Activated CD4-positive, alpha-beta memory T cell treated with anti-CD3 and anti-CD28 coated beads for 36 hours (primary cell): Measurements from ENCODE around the gene PAGR1. TPM values are rescaled to one million over a fixed set of nuclear protein-coding genes. Genes with fewer than 3 reads are reported as not detected.
"Not testable (repeated sequence)": the region's sequence is repeated elsewhere in the genome, so short reads cannot be mapped to it uniquely, and the experiment has no call there.

Source experiments
- CTCF ChIA-PET: fragments of 350-600 bp; sonication (Branson Sonifier 250); formaldehyde crosslinking; loops from one replicate; lab custom pipeline; 2021; ENCODE audit warnings: antibody characterized with exemption, inconsistent platforms; lab: Charles Lee
- POLR2A ChIA-PET: fragments of 350-600 bp; sonication (Branson Sonifier 250); formaldehyde crosslinking; loops from one replicate; lab custom pipeline; 2021; ENCODE audit warnings: antibody characterized with exemption; lab: Charles Lee
- DNase-seq: peaks from one replicate; pipeline ENCODE4 v3.0.0-alpha.2; 2020
- H3K27ac Mint-ChIP-seq: one replicate; pipeline ENCODE4 v1.8.0; 2021; ENCODE audit warnings: mixed read lengths
- H3K27me3 Mint-ChIP-seq: one replicate; pipeline ENCODE4 v1.8.0; 2021; ENCODE audit warnings: mixed read lengths
- H3K36me3 Mint-ChIP-seq: one replicate; pipeline ENCODE4 v1.8.0; 2021; ENCODE audit warnings: mixed read lengths
- H3K4me1 Mint-ChIP-seq: one replicate; pipeline ENCODE4 v1.8.0; 2021; ENCODE audit warnings: low read depth, mixed read lengths
- H3K4me3 Mint-ChIP-seq: one replicate; pipeline ENCODE4 v1.8.0; 2021; ENCODE audit warnings: mild to moderate bottlenecking, mixed read lengths
- H3K9me3 Mint-ChIP-seq: one replicate; pipeline ENCODE4 v1.8.0; 2021; ENCODE audit warnings: mixed read lengths
- intact Hi-C: fragments of 100-400 bp; cut with micrococcal nuclease; formaldehyde crosslinking; loops from one replicate; pipeline ENCODE4 v1.15.1; 2023
- total RNA-seq, 2 experiments: library from RNA; stranded (reverse); gene quantifications; one replicate each; pipeline ENCODE4 v1.2.3, GENCODE V29; 2021

PAGR1 gene
- 10 to 100 TPM; 21.9 to 24.0 TPM for total RNA-seq

DNA sequence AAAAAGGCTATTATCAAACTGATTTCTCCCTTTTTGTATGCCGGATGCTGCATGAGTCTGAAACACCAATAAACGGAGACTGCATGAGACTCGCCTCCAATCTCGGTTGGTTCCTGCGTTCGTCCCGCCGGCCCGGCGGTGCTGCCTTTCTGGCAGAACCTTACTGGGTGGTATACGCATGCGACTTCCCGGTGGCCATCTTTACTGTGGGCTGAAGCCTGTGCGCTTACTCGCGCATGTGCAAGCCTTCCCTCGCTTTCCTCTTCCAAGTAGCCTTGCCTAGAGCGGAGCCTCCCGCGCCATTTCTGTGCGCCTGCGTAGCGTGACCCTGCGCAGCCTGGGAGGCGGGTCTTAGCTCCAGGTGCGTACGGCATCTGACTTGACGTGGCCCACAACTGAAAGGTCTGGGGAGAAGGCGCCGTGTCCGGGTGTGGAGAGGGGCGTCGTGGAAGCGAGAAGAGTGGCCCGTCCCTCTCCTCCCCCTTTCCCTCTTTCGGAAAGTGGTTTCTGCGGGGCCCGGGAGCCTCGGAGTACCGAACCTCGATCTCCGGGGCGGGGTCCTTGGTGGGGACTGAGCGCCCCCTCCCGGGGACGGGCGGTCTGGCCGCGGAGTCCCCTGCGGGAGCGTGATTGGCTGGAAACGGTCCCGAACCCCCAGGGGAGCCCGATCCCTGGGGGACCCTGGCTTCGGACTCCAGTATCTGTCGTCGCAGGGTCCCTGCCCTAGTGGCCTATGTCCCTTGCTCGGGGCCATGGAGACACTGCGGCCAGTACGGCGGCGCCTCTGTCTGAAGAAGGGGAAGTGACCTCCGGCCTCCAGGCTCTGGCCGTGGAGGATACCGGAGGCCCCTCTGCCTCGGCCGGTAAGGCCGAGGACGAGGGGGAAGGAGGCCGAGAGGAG lies at the start of gene PAGR1:
Gene PAGR1 (plus strand): TSS at position 360 of the 901 bp plus-strand sequence. CDS start 374 bp downstream, at position 734.
- peak; percentile 99 for DNase-seq
- H3K4me3 Mint-ChIP-seq = peak within 1 kb of the TSS; percentile 98
- H3K9me3 Mint-ChIP-seq = no peaks in the 10 kb centered on the region
- POLR2A ChIA-PET = interaction anchor here (1.0 to 7.9 kb wide), 6 partner anchors 8 to 249 kb away, joined by 4 to 84 read pairs (median 12); partner anchors contain the start of genes ALDOA, KIF22 and MAZ
- CTCF ChIA-PET = interaction anchor here (0.5 to 6.7 kb wide), 24 partner anchors 9 to 224 kb away, joined by 3 to 79 read pairs (median 4); partner anchors contain the start of genes KIF22, MAZ, QPRT and TAOK2
- peak within 1 kb of the TSS; percentile 90 for H3K27ac Mint-ChIP-seq
- H3K27me3 Mint-ChIP-seq = no peaks in the 10 kb centered on the region
- H3K36me3 Mint-ChIP-seq = peaks cover 36% of the 10 kb centered on the region
- H3K4me1 Mint-ChIP-seq = peaks cover 41% of the 10 kb centered on the region
- intact Hi-C loops = loop anchor here (1.0 kb wide), 3 partner anchors 11 to 114 kb away; no protein-coding TSS in a partner anchor

DNA sequence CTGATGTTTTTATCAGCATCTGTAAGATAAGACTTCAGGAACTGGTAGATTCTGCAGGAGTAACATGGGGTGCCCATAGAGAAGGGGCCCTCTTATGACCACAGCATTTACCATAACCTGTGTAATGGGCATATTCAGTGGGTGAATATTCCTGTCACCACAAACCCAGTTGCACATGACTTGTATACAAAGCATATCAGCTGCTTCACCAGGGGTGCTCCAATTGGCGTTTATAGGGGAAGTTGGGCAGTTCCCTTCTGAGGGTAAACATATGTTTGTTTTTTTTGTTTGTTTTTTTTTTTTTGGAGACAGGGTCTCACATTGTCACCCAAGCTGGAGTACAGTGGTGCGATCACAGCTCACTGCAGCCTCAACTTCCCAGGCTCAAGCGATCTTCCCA lies 49.4 kb upstream of the PAGR1 start:
- Mint-ChIP-seq H3K36me3 (no peaks in the 10 kb centered on the region), H3K27me3 (no peaks in the 10 kb centered on the region), H3K27ac (no peak overlapping the region), H3K4me1 (no peaks in the 10 kb centered on the region), H3K9me3 (no peaks in the 10 kb centered on the region), H3K4me3 (no peak overlapping the region)
- CTCF ChIA-PET = interaction anchor here (0.6 to 1.4 kb wide), 3 partner anchors 37 to 675 kb away, joined by 3 to 6 read pairs (median 3); no protein-coding TSS in a partner anchor
- no peak for DNase-seq
- intact Hi-C loops = no loop called here
- POLR2A ChIA-PET = no interaction called here

DNA sequence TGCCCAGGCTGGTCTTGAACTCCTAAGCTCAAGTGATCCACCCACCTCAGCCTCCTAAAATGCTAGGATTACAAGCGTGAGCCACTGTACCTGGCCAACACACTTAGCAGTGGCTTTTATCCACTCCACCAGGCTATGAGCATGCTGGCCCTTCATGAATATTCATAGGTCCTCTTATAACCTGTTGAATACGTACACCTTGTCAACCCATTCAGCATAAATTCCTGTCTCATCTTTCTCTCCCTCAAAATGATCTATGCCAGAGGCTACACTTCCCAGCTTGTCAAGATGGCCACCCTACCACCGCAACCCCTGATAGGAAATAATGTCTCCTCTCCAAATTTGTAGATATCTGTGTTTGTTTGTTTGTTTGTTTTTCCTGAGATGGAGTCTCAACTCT lies 48.9 kb upstream of the PAGR1 start:
- intact Hi-C loops = no loop called here
- H3K9me3 Mint-ChIP-seq = no peaks in the 10 kb centered on the region
- POLR2A ChIA-PET = no interaction called here
- no peaks in the 10 kb centered on the region for H3K27me3 Mint-ChIP-seq
- no peak overlapping the region for H3K27ac Mint-ChIP-seq
- DNase-seq = no peak
- H3K4me1 Mint-ChIP-seq = no peaks in the 10 kb centered on the region
- no peak overlapping the region for H3K4me3 Mint-ChIP-seq
- CTCF ChIA-PET = interaction anchor here (0.6 to 1.4 kb wide), 2 partner anchors 38 to 675 kb away, joined by 3 to 6 read pairs; no protein-coding TSS in a partner anchor
- no peaks in the 10 kb centered on the region for H3K36me3 Mint-ChIP-seq

DNA sequence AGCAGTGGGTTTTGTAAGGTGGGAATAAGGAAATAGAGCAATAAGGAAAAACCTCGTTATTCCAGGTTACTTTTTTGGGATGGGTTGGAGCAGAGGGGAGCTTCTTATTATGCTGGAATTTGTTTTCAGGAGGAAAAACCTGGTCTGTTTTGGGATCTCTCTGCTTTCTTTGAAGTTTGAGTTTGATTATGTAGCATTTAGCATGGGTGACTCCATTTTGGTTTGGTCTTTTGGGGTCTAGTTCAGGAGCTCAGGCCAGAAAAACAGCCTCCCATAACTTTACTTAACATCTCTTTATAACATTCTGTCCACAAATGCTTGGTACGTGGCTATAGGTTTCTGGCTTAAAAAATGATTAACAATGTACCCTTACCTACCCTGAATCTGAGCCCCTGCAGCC lies 46.4 kb upstream of the PAGR1 start:
- Mint-ChIP-seq H3K27me3 (no peaks in the 10 kb centered on the region), H3K27ac (no peak overlapping the region), H3K4me1 (peaks cover 2% of the 10 kb centered on the region), H3K36me3 (no peaks in the 10 kb centered on the region), H3K9me3 (no peaks in the 10 kb centered on the region), H3K4me3 (no peak overlapping the region)
- ChIA-PET CTCF (interaction anchor here (1.1 to 1.2 kb wide), 2 partner anchors 46 to 78 kb away, joined by 3 to 4 read pairs; partner anchors contain the start of gene PAGR1), POLR2A (interaction anchor here (0.7 kb wide), 2 partner anchors 13 to 31 kb away, joined by 4 read pairs; no protein-coding TSS in a partner anchor)
- intact Hi-C loops = no loop called here
- no peak for DNase-seq

DNA sequence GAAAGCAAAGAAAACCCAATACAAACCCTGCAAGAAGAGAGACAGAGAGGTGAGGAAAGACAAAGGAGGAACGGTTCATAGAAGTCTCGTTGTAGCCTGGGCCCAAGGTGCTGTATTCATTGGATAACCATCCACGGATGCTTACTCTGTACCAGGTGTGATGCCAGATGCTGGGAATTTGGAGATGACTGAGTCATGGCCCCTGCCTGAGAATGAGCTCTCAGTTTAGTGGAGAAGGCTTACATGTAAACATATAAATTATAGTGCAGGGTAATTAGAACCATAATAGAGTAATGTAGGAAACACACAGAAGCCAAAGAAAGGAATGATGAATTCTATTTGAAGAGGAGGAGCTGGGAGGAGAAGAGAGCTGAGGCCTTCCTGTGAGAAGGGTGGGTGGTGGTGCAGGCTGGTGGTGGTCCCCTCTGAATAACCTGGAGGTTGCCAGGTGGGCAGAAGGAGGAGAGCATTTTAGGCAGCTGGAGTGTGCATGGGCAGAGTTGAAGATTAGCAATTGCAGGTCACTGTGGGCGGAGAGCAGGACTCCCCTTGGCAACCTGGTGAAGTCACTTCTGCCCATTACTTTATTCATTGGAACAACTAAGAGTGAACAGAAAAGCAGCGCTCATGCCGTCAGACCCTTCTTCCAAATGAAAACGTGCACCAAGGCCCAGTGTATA lies 45.6 kb upstream of the PAGR1 start:
- Mint-ChIP-seq H3K9me3 (no peaks in the 10 kb centered on the region), H3K27ac (no peak overlapping the region), H3K4me3 (no peak overlapping the region), H3K27me3 (no peaks in the 10 kb centered on the region), H3K36me3 (no peaks in the 10 kb centered on the region), H3K4me1 (peaks cover 2% of the 10 kb centered on the region)
- no peak for DNase-seq
- intact Hi-C loops = no loop called here
- ChIA-PET POLR2A (interaction anchor here (0.7 kb wide), 1 partner anchor 31 kb away, joined by 4 read pairs; no protein-coding TSS in a partner anchor), CTCF (interaction anchor here (1.1 kb wide), 1 partner anchor 79 kb away, joined by 3 read pairs; no protein-coding TSS in a partner anchor)

DNA sequence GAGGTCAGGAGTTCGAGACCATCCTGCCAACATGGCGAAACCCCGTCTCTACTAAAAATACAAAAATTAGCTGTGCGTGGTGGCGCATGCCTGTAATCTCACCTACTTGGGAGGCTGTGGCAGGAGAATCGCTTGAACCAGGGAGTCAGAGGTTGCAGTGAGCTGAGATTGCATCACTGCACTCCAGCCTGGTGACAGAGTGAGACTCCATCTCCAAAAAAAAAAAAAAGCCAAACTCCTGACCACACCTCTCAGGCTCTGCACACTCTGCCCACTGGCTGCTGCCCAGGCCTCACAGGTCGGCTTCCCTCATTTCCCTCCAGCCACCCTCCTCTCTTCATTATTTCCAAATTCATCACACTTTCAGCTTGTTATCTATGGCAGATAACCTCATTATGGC lies 43.6 kb upstream of the PAGR1 start:
- CTCF ChIA-PET = interaction anchor here (0.6 to 1.5 kb wide), 2 partner anchors 13 to 16 kb away, joined by 3 to 4 read pairs; no protein-coding TSS in a partner anchor
- H3K4me1 Mint-ChIP-seq = not testable (repeated sequence)

DNA sequence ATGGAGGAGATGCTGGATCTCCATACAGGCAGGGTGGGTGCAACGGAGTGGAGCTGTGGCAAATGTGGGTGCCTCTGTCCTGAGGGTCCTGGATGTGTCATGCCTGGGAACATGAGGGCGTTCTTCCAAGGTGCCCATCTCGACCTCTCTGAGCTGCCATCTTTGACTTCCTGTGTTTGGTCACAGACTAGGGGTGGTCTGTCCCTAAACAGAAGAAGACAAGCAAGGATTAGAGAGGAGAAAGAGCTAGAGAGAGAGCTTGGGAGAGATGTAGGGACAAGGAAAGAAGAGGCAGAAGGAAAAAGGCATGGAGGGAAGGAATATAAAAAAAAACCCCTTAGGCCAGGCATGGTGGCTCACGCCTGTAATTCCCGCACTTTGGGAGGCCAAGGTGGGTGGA lies 41.2 kb upstream of the PAGR1 start:
- peaks cover 2% of the 10 kb centered on the region for H3K4me1 Mint-ChIP-seq
- no peak overlapping the region for H3K4me3 Mint-ChIP-seq
- POLR2A ChIA-PET = interaction anchor here (0.6 kb wide), 1 partner anchor 341 kb away, joined by 3 read pairs; no protein-coding TSS in a partner anchor
- no peak overlapping the region for H3K27ac Mint-ChIP-seq
- no peaks in the 10 kb centered on the region for H3K9me3 Mint-ChIP-seq
- H3K36me3 Mint-ChIP-seq = no peaks in the 10 kb centered on the region
- CTCF ChIA-PET = interaction anchor here (1.2 to 1.5 kb wide), 2 partner anchors 11 to 74 kb away, joined by 3 to 4 read pairs; no protein-coding TSS in a partner anchor
- no peaks in the 10 kb centered on the region for H3K27me3 Mint-ChIP-seq
- DNase-seq = no peak
- intact Hi-C loops = no loop called here

More for the DNA sequence above, 43.6 kb upstream of the PAGR1 start:
- H3K36me3 Mint-ChIP-seq, H3K27me3 Mint-ChIP-seq, H3K9me3 Mint-ChIP-seq, H3K4me3 Mint-ChIP-seq, DNase-seq, H3K27ac Mint-ChIP-seq, intact Hi-C loops: not testable (repeated sequence)
- POLR2A ChIA-PET = interaction anchor here (0.6 kb wide), 1 partner anchor 57 kb away, joined by 4 read pairs; no protein-coding TSS in a partner anchor

DNA sequence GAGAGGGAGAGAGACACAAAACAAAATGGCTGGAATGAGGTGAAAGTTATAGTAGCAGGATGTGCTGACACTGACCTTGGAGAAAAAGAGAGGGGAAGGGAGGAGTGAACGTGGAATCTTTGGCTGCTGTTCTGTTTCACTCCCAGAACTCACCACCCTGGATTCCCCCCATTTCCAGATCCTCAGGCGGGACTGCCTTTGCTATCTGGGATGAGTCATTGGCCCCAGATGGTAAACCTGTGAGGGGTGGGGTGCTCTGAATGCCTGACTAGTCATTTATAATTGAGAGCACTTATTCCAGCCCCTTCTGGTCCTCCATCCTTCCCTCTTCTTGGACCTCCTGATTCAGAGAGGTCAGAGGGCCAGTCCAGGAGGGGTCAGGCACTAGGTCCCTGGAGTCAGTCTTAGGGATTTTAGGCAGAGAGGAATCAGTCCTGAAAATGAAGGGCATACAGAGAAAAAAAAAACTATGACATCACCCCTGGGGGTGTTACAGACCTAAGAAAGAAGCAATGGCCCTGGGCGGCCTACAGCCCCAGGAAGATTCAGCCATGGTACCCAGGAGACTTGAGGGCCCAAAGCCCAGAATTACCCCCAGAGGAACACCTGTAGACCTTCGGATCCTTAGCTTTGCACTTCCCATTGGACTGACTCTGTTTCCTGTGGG lies 40.1 kb upstream of the PAGR1 start:
- CTCF ChIA-PET = interaction anchor here (1.5 kb wide), 2 partner anchors 10 to 75 kb away, joined by 3 to 6 read pairs; no protein-coding TSS in a partner anchor
- no peaks in the 10 kb centered on the region for H3K27me3 Mint-ChIP-seq
- no peaks in the 10 kb centered on the region for H3K9me3 Mint-ChIP-seq
- H3K27ac Mint-ChIP-seq = no peak overlapping the region
- POLR2A ChIA-PET = no interaction called here
- H3K4me3 Mint-ChIP-seq = no peak overlapping the region
- intact Hi-C loops = no loop called here
- no peak for DNase-seq
- H3K36me3 Mint-ChIP-seq = no peaks in the 10 kb centered on the region
- H3K4me1 Mint-ChIP-seq = peaks cover 2% of the 10 kb centered on the region

DNA sequence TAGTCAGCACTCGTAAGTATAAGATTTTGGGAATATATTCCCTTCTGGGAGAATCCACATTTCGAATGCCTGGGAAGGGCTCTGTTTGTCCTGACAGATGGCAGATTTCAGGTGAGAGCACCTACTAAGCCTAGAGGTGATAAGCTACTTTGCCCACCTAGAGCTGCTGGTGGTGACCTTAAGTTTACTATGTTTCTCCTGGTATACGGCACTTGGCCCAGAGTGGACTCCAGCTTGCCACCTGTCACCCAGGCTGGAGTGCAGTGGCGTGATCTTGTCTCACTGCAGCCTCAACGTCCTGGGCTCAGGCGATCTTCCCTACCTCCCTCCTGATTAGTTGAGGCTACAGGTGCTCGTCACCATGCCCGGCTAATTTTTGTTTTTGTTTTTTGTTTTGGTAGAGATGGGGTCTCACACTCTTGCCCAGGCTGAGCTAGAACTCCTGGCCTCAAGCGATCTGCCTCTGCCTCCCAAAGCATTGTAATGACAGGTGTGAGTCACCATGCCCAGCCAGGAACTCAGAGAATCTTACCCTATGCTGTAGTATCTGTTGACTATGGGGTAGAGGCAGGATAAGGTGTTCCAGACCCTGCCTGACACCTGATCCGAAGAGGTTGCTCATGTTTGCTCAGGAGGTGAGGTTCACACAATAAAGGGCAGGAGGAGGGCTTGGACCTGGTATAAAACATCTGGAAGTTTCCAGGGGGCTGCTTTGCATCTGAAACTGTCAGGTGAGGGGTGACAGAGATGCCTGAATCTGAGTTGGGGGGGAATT lies 38.2 kb upstream of the PAGR1 start, which contains the start of gene ZG16:
Gene ZG16 (plus strand): TSS at position 681 of the 775 bp plus-strand sequence. CDS start 1,011 bp downstream, outside the sequence.
- no peak for DNase-seq
- H3K27me3 Mint-ChIP-seq = no peaks in the 10 kb centered on the region
- H3K27ac Mint-ChIP-seq = no peak within 1 kb of the TSS
- intact Hi-C loops = no loop called here
- H3K4me1 Mint-ChIP-seq = no peaks in the 10 kb centered on the region
- H3K4me3 Mint-ChIP-seq = no peak within 1 kb of the TSS
- ChIA-PET POLR2A (no interaction called here), CTCF (interaction anchor here (1.5 kb wide), 1 partner anchor 8 kb away, joined by 6 read pairs; no protein-coding TSS in a partner anchor)
- H3K9me3 Mint-ChIP-seq = no peaks in the 10 kb centered on the region
- H3K36me3 Mint-ChIP-seq = no peaks in the 10 kb centered on the region

DNA sequence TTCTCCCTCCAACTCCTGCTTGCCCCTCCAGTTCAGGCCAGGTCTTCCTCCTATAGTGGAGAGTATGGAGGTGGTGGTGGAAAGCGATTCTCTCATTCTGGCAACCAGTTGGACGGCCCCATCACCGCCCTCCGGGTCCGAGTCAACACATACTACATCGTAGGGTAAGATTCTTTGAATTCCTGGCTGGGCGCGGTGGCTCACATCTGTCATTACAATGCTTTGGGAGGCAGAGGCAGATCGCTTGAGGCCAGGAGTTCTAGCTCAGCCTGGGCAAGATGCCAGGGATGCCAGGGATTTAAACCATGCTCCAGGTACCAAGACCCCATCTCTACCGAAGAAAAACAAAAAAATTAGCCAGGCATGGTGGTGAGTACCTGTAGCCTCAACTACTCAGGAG lies 36.5 kb upstream of the PAGR1 start:
- Mint-ChIP-seq H3K4me3 (no peak overlapping the region), H3K36me3 (no peaks in the 10 kb centered on the region), H3K27ac (no peak overlapping the region), H3K4me1 (peaks cover 9% of the 10 kb centered on the region), H3K9me3 (no peaks in the 10 kb centered on the region), H3K27me3 (no peaks in the 10 kb centered on the region)
- DNase-seq = no peak
- ChIA-PET POLR2A (interaction anchor here (1.5 kb wide), 1 partner anchor 11 kb away, joined by 4 read pairs; the partner anchor contains the start of gene KIF22), CTCF (interaction anchor here (0.6 kb wide), 1 partner anchor 28 kb away, joined by 3 read pairs; no protein-coding TSS in a partner anchor)
- intact Hi-C loops = no loop called here
